ENCODE results near the gene KRT74. TPM values are rescaled to one million over a fixed set of nuclear protein-coding genes. Genes with fewer than 3 reads are reported as not detected.
"Not testable (repeated sequence)": the region's sequence is repeated elsewhere in the genome, so short reads cannot be mapped to it uniquely, and the experiment has no call there.

The KRT74 gene
- total RNA-seq, 1 experiment from 2014 or later: not detected

DNA sequence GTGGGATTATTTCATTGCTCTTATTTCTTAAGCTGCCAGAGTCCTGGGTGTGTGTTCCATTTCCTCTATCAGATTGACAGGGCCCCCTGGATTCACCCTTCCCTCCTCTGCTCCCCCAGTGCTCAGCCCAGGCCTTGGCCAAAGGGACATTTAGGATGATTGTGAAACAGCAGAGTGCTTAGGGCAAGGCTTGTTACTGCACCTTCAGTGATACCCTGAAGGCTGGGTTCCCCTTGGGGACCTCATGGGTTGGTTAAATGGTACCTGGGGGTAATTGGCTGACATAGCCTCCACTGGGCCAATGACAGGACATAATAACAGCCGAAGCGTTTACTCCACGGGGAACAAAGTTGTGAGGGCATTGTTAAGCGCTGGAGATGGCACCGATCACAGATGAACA lies 28.9 kb upstream of the KRT74 start:
- DNase-seq (ENCODE audit: low spot score): no peak

DNA sequence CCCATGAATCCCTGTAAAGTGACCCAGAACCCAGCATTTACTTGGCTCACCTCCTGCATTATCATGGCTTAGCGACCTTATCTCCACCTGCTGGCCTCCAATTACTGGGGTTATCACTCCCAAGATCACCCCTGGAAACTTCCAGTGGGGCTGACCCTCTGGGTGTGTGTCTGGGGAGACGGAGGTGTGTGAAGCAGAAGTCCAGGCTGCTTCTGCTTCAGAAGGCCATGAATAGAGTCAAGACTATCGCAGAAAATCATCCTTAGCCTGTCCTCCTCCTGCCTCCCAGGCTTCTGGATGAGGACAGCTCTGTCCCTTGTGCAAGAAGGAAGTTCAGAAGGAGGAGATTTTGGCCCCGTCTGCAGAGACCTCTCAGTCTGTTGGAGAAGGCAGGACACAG lies 28.0 kb upstream of the KRT74 start:
- DNase-seq (ENCODE audit: low spot score): no peak

DNA sequence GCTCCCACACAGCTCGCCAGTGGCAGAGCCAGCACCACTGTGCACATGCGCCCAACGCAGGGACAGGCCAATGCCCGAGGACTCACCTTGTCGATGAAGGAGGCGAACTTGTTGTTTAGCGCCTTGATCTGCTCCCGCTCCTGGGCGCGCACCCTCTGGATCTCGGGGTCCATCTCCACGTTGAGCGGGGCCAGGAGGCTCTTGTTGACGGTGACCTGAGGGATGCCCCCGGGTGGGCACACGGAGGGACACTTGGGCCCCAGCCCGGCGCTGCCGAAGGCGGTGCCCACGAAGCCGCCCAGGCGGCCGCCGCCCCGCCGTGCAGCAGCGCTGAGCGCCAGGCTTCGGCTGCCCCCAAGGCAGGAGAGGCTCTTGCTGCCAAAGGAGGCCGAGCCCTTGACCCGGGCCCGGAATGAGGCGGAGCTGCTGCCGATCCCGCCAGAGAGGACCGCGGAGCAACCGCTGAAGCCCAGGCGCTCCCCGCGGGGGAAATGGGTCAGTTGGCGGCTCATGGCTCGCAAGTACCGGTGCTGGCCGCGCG lies 27.4 kb upstream of the KRT74 start, which contains the start of gene KRT72:
KRT72 (minus strand) TSS at position 523 of the 541 bp plus-strand sequence; CDS start at position 512, 11 bp downstream.
- DNase-seq (ENCODE audit: low spot score): no peak

- no peak for DNase-seq (ENCODE audit: low spot score)
Observed at GRCh38 chr12:52600475-52600874, 26.8 kb upstream of the KRT74 start.

DNA sequence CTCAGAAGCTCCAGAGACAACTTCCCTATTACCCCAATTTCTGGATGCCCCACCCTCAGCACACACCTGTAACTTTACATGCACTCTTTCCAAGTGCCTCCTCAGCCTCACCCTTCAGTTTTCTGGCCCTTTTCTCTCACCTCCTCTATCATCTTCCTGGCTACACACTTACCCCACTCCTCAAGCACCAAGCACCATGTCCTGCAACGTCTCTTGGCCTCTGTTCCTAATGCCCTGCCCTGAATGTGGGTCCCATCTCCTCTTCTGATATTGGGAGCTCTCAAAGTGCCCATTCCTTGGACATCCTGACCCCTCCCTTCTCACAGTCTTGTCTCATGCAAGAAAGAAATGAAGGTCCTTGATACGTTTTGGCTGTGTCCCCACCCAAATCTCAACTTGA lies 26.4 kb upstream of the KRT74 start:
- DNase-seq (ENCODE audit: low spot score): no peak

DNA sequence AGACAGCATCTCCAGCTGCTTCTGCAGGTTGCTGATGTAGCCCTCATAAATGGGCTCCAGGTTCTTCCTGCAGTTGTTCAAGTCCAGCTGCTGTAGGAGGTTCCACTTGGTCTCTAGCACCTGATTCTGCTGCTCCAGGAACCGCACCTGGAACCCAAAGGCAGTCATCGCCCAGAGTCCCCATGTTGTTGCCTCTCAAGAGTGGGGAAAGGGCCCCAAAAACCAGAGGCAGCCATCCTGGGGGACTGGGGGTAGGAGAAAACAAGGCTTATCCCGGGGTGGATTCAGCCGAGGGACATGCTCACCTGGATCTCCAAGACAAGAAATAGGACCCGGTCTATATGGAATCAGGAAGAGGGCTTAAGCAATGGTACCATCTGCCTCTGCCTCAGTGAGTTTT lies 25.3 kb upstream of the KRT74 start:
- DNase-seq (ENCODE audit: low spot score): no peak

DNA sequence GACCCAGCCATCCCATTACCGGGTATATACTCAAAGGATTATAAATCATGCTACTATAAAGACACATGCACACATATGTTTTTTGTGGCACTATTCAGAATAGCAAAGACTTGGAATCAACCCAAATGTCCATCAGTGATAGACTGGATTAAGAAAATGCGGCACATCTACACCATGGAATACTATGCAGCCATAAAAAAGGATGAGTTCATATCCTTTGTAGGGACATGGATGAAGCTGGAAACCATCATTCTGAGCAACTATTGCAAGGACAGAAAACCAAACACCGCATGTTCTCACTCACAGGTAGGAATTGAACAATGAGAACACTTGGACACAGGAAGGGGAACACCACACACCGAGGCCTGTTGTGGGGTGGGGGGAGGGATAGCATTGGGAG lies 20.6 kb upstream of the KRT74 start:
- DNase-seq (ENCODE audit: low spot score): not testable (repeated sequence)

DNA sequence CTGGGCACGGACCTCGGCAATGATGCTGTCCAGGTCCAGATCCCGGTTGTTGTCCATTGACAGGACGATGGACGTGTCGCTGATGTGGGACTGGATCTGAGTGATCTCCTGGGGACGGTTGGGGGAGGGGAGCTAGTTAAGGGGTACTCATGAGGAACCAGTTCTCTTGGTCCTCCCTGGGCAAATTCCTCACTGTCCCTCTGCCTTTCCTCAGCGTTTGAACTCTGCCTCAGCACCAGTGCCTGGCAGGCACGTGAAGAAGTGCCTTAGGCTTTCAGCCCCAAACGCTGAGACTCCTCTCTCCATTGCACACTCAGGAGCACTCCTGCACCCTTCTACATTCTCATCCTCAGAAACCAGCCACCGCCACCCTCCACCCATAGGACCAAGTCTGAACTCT lies 17.9 kb upstream of the KRT74 start:
- no peak for DNase-seq (ENCODE audit: low spot score)

DNA sequence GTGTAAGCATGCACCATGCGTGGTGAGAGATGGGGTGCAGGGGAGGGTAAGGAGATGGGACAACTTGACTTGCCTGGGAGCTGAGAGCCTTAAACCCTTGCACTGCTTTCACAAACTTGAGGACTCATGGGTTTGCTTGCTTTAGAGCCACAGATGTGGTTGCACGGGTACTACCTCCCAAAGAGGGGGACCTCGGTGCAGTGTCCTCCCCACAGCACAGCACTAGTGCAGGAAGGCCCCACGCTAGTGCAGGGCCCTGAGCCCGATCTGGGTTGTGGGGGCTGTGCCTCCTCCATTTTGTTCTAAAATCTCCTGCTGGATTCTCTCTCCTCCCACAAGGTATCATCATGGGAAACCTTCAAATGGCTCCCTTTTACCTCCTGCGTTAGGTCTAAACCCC lies 16.4 kb upstream of the KRT74 start:
- no peak for DNase-seq (ENCODE audit: low spot score)

DNA sequence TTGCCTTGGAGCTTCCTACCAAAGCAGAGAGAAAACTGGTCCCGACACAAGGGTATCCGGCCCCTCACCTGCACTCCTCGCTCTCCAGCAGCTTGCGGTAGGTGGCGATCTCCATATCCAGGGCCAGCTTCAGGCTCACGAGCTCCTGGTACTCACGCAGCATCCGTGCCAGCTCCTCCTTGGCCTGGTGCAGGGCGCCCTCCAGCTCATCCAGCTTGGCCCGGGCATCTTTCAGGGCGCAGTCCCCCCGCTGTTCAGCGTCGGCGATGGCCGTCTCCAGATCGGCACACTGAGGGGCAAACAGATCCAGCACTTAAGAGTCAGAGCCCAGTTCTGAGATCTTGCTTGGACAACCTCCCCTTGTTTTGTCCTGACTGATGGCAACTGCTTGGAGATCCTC lies 13.9 kb upstream of the KRT74 start:
- DNase-seq (ENCODE audit: low spot score): no peak

- DNase-seq (ENCODE audit: low spot score): no peak
Observed at GRCh38 chr12:52585946-52586345, 12.3 kb upstream of the KRT74 start.

- DNase-seq (ENCODE audit: low spot score): no peak
Observed at GRCh38 chr12:52585066-52585465, 11.4 kb upstream of the KRT74 start.

- no peak for DNase-seq (ENCODE audit: low spot score)
Observed at GRCh38 chr12:52584156-52584682, 10.6 kb upstream of the KRT74 start.

DNA sequence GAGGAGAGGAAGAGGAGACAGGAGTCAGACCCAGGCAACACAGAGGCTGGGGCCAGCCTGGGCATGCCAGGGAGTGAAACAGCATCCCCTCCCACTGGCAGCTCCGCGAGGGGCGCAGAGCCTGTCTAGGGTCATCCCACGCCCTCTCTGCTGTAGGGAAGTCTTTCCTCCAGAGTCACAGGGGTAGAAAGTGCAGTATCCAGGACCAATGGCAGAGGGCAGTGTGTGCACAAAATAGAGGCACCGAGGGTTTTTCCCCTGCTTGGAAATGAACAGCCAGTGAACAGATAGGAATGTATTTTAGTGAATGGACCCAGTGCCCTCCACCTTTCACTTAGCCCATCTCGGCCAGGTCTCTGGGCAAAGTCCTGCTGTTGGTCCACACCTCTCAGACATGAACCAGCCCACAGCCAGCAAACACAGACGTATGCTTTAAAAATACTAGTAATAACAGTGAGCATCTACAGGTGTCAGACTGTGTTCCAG lies 9.4 kb upstream of the KRT74 start:
- DNase-seq (ENCODE audit: low spot score): peak; percentile 59

DNA sequence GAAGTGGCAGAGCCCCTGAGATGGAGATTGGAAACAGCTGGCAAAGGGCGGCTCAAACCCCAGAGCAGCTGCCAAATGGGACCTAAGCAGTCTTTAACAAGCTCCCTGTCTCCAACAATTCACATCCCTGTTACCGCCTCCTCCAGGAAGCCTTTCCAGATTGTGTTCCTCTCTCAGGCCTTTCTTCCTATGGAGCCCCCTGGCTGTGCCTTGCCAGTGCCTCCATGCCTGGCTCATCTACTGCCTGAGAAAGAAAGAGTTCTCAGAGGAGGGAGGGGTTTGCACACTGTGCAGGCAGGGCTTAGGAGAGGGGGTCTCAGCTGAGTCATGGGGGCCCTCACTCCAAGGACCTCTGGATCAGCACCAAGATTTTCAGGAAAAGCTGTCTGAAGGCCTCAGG lies 8.8 kb upstream of the KRT74 start:
- DNase-seq (ENCODE audit: low spot score): no peak

DNA sequence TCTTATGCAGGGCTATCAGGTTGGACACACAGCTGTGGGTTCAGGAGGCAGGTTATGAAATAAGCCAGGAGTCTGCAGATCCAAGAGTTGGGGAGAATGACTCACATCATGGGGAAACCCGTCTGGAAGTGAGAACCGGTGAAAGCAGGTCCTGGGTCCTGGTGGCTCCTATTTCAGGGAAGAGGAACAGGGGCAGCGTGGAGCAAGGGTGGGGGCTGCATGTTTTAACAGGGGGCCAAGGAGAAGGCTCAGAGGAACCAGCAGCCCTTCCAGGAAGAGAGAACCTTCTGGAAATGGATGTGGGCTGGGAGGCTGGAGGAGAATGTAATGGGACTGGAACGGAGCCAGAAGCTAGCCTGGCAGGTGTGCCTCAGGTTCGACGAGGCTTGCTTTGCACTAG lies 7.8 kb upstream of the KRT74 start:
- DNase-seq (ENCODE audit: low spot score): peak; percentile 16

DNA sequence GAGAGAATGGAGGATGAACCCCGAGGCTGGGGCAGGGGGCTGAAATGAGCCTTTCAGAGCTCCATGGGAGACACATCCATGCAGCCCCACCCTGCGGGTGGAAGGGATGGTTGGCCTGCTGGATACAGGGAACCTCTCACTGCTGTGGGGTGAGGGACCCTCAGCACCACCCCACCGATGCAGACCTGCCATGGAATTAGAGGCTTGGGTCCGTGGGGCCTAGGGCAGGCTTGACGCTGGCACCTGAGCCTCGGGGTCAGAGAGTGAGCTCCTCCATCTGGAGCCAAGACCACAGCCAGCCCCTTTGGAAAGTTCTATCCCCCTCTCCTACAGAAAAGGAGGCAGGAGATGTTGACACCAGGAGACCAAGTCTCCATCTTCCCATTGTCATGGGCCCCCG lies 7.4 kb upstream of the KRT74 start:
- DNase-seq (ENCODE audit: low spot score): no peak

GRCh38 chr12:52580496-52580895 lies 6.9 kb upstream of the KRT74 start:
- no peak for DNase-seq (ENCODE audit: low spot score)

DNA sequence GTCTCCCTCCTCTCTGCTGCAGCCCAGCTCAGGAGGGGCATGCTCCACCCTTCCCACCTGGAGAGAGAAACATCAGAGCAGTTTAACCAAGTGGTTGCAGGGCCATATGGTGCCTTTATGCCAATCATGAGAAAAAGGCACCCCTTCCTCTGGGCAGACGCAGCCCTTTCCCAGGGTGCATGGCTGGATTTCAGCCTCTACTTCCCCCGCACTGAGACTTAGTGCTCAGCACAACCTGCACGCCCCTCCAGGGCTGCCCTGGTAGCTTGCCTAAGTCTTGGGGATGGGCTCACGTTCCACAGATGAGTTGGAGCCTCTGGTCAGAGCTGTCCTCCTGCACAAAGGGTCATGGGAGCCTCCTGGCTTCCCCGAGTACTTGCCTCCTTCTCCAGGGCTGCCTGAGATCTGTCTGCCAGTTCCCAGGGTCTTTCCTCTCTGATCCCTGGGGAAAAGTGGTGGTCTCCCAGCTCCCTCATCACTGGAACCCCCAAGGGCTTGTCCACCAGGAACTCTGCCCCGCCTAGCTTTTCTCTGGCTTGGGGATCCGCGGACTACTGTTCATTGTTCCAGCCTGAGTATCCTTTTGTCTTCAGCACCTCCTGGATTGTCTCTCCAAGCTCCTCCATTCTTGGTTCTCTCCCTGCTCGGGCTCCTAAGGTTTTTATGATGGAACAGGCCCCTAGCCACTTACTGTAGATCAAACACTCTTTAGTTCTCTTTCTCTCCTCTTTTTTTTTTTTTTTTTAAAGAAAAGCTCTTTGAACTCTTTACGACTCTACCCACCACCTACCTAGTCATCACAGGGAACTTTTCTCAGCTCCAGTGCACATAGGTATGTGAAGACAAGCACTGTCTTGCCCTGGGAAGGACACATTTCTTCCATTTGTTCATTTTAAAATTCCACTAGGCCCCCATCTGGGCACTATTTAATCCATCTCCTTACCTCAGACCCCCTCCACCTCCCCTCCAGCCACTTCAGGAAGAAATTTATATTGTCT lies 6.1 kb upstream of the KRT74 start:
- no peak for DNase-seq (ENCODE audit: low spot score)

GRCh38 chr12:52578469-52578868 lies 4.8 kb upstream of the KRT74 start:
- DNase-seq (ENCODE audit: low spot score): no peak

- no peak for DNase-seq (ENCODE audit: low spot score)
Observed at GRCh38 chr12:52577316-52577715, 3.7 kb upstream of the KRT74 start.

- DNase-seq (ENCODE audit: low spot score): no peak
Observed at GRCh38 chr12:52575948-52576347, 2.3 kb upstream of the KRT74 start.

GRCh38 chr12:52575256-52575655 lies 1.6 kb upstream of the KRT74 start:
- DNase-seq (ENCODE audit: low spot score): no peak
